ENCODE data around the gene SLC36A3.
"Not testable (repeated sequence)": the region's sequence is repeated elsewhere in the genome, so short reads cannot be mapped to it uniquely, and the experiment has no call there.

SLC36A3 gene
- 0 reads per million in 3 experiments for total RNA-seq

DNA sequence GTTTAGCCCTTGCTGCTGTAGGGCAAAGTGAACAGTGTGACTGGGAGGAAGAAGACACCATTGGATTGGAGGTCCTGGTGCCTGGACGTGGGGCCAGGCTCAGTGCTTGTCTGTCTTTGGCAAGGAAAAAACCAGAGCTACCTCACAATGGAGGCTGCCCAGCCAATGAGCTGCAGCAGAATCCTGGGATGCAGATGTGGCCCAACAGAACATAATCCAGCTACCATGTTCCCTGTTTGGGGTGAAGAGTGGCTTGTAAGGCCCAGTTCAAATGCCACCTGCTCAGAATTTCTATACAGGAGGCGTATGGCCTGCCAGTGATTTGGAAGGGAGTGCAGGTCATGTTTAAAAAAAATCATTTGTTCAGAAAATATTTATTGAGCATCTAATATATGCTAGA lies at the start of gene SLC36A3:
Gene SLC36A3 (minus strand): TSS at position 101 of the 400 bp plus-strand sequence. CDS start 412 bp downstream, outside the sequence.
- DNase-seq = no peak

DNA sequence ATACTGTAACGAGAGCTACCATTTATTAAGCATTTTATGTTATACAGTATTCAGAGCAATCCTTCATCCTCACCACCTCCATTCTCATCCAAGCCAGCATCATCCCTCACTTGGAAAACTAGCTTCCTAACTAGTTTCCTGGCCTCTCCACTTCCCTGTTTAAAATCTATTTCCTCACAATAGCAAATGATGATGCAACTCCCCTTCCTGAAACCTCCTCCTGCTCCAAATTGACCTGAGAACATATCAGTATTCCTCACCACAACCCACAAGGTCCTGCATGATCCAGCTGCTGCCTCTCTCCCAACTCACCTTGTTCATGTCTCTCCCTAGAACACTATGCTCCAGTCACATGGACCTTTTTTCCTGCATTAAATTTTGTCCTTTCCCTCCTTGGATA lies 48.1 kb upstream of the SLC36A3 start:
- DNase-seq = no peak

DNA sequence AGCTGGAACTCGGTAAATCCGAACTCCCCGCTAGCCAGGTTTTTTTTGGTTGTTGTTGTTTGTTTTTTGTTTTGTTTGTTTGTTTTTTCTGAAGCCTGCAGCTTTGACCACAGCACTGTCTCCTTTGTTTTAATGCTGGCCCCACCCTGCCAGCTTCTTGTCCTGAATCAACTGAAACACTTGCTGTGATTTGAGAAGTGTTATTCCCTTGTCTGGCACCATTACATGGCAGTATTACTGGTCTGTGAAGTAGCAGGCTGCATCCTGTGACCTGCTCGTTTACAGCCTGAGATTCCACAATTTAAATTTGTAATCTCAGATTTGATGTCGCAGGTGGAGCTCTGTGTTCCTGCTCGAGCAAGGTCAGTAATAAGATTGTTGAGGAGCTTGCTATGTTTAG lies 45.2 kb upstream of the SLC36A3 start:
- no peak for DNase-seq

- DNase-seq = no peak
Observed at GRCh38 chr5:151347369-151347768, 43.8 kb upstream of the SLC36A3 start, which contains the start of gene SLC36A2. SLC36A2 (minus strand) TSS chr5:151347559; CDS start chr5:151347460, 99 bp downstream.

GRCh38 chr5:151345808-151346478 lies 42.4 kb upstream of the SLC36A3 start:
- DNase-seq = no peak

- no peak for DNase-seq
Observed at GRCh38 chr5:151345187-151345807, 41.7 kb upstream of the SLC36A3 start.

GRCh38 chr5:151344088-151344487 lies 40.5 kb upstream of the SLC36A3 start:
- DNase-seq = no peak

DNA sequence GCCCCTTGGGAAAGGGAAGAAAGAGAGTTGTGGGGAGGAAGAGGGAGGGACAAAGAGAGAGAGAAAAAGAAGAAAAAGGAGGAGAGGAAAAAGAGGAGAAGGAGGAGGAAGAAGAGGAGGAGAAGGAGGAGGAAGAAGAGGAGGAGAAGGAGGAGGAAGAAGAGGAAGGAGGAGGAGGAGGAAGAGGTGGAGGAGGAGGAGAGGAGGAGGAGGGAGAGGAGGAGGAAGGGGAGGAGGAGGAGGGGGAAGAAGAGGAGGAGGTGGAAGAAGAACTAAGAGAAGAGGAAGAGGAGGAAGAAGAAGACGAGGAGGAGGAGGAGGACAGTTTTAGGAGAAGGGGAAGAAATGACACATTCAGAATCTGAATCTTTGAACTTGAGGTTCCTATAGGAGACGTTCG lies 36.4 kb upstream of the SLC36A3 start:
- DNase-seq = no peak

DNA sequence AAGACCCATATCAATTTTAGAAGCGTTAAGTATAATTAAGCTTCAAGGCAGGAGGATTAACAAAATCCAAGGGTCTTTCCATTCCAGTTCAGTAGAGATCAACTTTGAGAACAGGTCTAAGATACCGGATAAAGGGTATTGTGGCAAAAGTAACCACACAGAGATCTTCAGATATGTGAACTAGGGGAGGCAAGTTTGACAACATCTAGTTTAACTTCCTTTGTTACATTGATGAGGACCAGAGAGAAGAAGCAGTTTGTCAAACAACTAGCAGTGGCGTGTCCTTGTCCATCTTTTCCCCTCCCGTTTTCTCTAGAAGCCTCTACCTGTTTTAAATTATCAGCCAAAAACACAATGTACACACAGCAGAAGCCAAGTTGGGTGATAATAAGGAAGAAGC lies 35.2 kb upstream of the SLC36A3 start:
- DNase-seq = no peak

DNA sequence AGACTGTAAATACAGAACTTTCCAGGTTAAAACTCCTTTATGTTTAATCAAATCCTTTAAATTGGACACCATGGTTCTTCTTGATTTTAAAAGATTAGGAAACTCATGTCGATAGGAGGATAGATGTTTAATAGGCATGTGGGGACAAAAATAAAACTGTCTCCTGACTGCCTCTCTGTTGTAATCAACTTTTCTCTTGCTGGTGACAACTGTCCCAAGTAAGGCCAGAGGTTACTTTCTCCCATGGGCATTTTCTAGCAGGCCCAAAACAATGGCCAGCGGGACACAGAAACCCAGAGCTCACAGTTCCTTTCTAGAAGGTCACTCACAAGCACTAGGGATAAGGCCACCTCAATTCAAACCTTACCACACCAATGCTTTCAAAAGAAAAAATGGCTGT lies 29.3 kb upstream of the SLC36A3 start:
- DNase-seq = no peak

GRCh38 chr5:151328734-151329133 lies 25.2 kb upstream of the SLC36A3 start:
- no peak for DNase-seq

- no peak for DNase-seq
Observed at GRCh38 chr5:151327585-151327984, 24.0 kb upstream of the SLC36A3 start.

- DNase-seq = no peak
Observed at GRCh38 chr5:151326266-151326665, 22.7 kb upstream of the SLC36A3 start.

- no peak for DNase-seq
Observed at GRCh38 chr5:151320481-151320880, 16.9 kb upstream of the SLC36A3 start.

DNA sequence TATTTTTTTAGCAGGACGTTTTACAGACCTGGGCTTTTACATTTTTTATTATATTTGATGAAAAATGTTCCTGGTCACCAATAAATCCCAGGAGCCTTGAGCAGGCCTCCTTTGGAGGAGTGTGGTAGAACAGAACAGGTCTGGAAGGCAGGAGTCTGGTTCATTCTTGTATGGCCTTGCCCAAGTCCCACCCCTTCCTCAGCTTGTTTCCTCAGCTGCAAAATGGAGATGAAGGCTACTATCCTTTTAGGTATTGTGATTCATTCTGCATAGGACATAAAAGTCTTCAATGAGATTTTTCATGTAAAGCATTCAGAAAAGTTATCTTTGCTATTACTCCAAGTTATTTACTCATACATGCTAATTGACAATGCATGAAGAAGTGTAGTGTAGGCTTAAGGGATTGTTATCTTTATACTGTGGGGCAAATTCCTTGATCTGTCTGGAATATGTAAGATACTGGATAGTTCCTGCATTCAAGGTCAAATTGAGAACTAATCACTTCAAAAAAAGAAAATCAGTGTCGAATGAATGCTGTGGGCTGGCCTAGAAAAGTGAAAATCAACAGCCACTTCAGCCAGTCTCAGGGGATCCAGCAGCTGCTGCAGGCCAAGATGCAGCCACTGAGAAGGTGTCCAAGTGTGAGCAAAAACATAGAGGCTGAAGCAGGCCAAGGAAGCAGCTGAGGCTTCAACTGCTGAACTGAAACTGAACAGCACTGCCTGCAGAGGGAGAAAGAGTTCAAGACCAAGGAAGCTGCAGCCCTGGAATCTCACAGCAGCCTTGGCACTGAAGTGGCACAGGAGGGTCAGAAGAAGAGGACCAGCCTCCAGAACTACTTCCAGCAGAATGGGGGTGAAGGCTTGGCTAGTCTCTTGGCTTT lies 15.5 kb upstream of the SLC36A3 start:
- no peak for DNase-seq

GRCh38 chr5:151317871-151318270 lies 14.3 kb upstream of the SLC36A3 start:
- no peak for DNase-seq

GRCh38 chr5:151315998-151316597 lies 12.5 kb upstream of the SLC36A3 start:
- peak; percentile 1 for DNase-seq

DNA sequence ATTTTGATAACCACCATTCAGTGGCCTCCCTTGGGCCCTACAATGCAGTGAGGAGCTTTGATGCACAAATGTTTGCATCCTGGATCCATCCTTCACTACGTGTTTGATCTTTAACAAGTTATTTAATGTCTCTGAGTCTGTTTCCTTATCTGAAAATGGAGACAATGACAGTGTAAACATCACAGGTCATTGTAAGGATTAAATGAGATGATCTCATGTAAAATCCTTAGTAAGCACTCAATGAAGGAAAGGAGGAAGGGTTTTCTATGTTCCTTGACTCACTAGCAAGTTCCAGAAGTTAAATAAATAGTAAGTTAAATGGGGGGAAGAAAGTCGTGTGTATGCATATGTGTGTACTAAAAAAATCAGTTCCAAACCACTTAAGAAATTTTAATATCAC lies 9.8 kb upstream of the SLC36A3 start:
- DNase-seq = no peak

DNA sequence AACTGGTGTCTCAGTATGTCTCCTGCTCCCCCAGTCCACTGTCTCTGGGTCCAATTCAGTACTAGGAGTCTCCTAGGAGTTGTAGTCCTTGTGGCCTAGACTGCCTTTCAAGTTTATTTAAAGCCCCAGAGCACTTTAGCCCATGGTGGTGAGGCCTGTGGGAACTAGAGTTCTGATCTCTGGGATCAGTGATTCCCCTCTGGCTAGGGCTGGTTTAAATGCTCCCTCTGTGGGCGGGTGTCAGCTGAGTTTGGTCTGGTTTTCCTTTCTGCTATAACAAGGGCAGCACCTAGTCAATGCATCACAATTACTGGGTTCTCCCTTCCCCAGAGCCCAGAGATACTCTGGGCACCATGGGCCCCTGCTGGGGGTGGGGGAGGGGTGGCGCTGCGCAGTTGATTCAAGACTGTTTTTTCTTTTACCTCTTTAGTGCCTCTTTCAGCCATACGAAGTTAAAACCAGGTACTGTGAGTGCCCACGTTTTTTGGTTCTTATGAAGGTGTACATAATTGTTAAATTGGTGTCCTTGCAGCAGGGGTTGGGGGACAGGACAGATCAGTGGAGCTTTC lies 9.3 kb upstream of the SLC36A3 start:
- no peak for DNase-seq

DNA sequence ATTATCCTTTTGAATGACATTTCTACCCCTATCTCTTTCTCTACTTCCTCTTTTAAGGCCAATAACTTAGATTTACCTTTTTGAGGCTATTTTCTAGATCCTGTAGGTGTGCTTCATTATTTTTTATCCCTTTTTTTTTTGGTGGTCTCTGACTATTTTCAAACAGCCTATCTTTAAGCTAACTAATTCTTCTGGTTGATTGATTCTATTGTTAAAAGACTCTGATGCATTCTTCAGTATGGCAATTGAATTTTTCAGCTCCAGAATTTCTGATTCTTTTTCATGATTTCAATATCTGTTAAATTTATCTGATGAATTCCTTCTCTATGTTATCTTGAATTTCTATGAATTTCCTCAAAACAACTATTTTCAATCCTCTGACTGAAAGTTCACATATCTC lies 7.4 kb upstream of the SLC36A3 start:
- DNase-seq = no peak

- not testable (repeated sequence) for DNase-seq
Observed at GRCh38 chr5:151309821-151310220, 6.3 kb upstream of the SLC36A3 start.

DNA sequence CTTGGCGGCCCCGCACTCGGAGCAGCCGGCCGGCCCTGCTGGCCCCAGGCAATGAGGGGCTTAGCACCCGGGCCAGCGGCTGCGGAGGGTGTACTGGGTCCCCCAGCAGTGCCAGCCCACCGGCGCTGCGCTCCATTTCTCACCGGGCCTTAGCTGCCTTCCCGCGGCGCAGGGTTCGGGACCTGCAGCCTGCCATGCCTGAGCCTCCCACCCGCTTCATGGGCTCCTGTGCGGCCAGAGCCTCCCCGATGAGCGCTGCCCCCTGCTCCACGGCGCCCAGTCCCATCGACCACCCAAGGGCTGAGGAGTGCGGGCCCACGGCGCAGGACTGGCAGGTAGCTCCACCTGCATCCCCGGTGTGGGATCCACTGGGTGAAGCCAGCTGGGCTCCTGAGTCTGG lies 5.7 kb upstream of the SLC36A3 start:
- DNase-seq = not testable (repeated sequence)

All from central memory CD4-positive, alpha-beta T cell (primary cell).